HCEC 1CT (cell line): Measurements from ENCODE around the gene PLP2.

Experiments used
- DNase-seq: peaks from one replicate; pipeline ENCODE4 v3.0.0-alpha.2; 2017

Gene PLP2

GRCh38 chrX:49187526-49187925, 15.8 kb downstream of the PLP2 start:
- DNase-seq = no peak

- no peak for DNase-seq
These were observed 16.9 kb downstream of the PLP2 start for GRCh38 chrX:49188468-49189076.

GRCh38 chrX:49189606-49190005, 17.9 kb downstream of the PLP2 start:
- no peak for DNase-seq

GRCh38 chrX:49190821-49191573, 19.3 kb downstream of the PLP2 start:
- DNase-seq = peak; percentile 98

GRCh38 chrX:49191574-49192011, 19.9 kb downstream of the PLP2 start:
- no peak for DNase-seq

- peak; percentile 18 for DNase-seq
These were observed 21.1 kb downstream of the PLP2 start for GRCh38 chrX:49192722-49193328.

- no peak for DNase-seq
These were observed 21.9 kb downstream of the PLP2 start for GRCh38 chrX:49193542-49193964.

GRCh38 chrX:49197543-49198087, 25.9 kb downstream of the PLP2 start:
- no peak for DNase-seq

GRCh38 chrX:49198540-49199314, 27.0 kb downstream of the PLP2 start:
- DNase-seq = no peak

- DNase-seq = no peak
These were observed 27.6 kb downstream of the PLP2 start for GRCh38 chrX:49199315-49199595.

GRCh38 chrX:49199906-49200771, 28.4 kb downstream of the PLP2 start, which contains the start of gene SYP:
Gene SYP, minus strand, starts transcription at chrX:49200193. Its CDS starts 7 bp downstream, at chrX:49200186.
- DNase-seq = peak; percentile 81

- no peak for DNase-seq
These were observed 30.3 kb downstream of the PLP2 start for GRCh38 chrX:49202022-49202421.

GRCh38 chrX:49203536-49203935, 31.8 kb downstream of the PLP2 start:
- no peak for DNase-seq

GRCh38 chrX:49204017-49204416, 32.3 kb downstream of the PLP2 start:
- DNase-seq = no peak

- no peak for DNase-seq
These were observed 33.0 kb downstream of the PLP2 start for GRCh38 chrX:49204709-49205108.

GRCh38 chrX:49205443-49205842, 33.7 kb downstream of the PLP2 start:
- no peak for DNase-seq

GRCh38 chrX:49206543-49206942, 34.8 kb downstream of the PLP2 start:
- no peak for DNase-seq

- DNase-seq = no peak
These were observed 36.7 kb downstream of the PLP2 start for GRCh38 chrX:49208399-49208798.

GRCh38 chrX:49209434-49210251, 37.9 kb downstream of the PLP2 start:
- no peak for DNase-seq

GRCh38 chrX:49210406-49210805, 38.7 kb downstream of the PLP2 start:
- no peak for DNase-seq

- DNase-seq = no peak
These were observed 39.4 kb downstream of the PLP2 start for GRCh38 chrX:49211074-49211473.
